Naive thymus-derived CD4-positive, alpha-beta T cell (primary cell): ENCODE data around the gene GCC1. TPM values are rescaled to one million over a fixed set of nuclear protein-coding genes. Genes with fewer than 3 reads are reported as not detected.
A peak's percentile ranks its signal among the peaks of the same experiment; 100 is the strongest.
"Not testable (repeated sequence)": the region's sequence is repeated elsewhere in the genome, so short reads cannot be mapped to it uniquely, and the experiment has no call there.

ENCODE experiments used
- ATAC-seq: fragments of 150-1000 bp; cut with Tn5 transposase; 2 replicates; pipeline ENCODE4 v1.10.0; 2021; ENCODE audit warnings: mild to moderate bottlenecking, moderate library complexity
- CTCF ChIA-PET: fragments of 350-600 bp; sonication (Branson Sonifier 250); formaldehyde crosslinking; loops from one replicate; lab custom pipeline; 2021; ENCODE audit warnings: antibody characterized with exemption; lab: Charles Lee
- POLR2A ChIA-PET: fragments of 350-600 bp; sonication (Branson Sonifier 250); formaldehyde crosslinking; loops from one replicate; lab custom pipeline; 2021; ENCODE audit warnings: antibody characterized with exemption, inconsistent platforms; lab: Charles Lee
- DNase-seq, 9 donors: peaks; one replicate each; pipeline versions ENCODE4 v3.0.0 to v3.0.0-alpha.2; 2020 to 2022; ENCODE audit warnings: mixed read lengths in 1 of 9
- H3K27ac ChIP-seq: one replicate; pipeline ENCODE4 v1.7.0; 2013; ENCODE audit warnings: mild to moderate bottlenecking, low read depth, low read length, moderate library complexity
- H3K27me3 ChIP-seq, 2 donors: one replicate each; pipeline ENCODE4 v1.7.0; 2013; ENCODE audit warnings: low read length in 2 of 2, mild to moderate bottlenecking in 2 of 2, moderate library complexity in 2 of 2; ENCODE audit not compliant: control insufficient read depth in 2 of 2, insufficient read depth in 2 of 2
- H3K36me3 ChIP-seq, 3 experiments: 1 replicate in 2 of 3; 2 replicates in 1 of 3; pipeline ENCODE4 v1.7.0; 2013; ENCODE audit warnings: low read length in 3 of 3, mild to moderate bottlenecking in 3 of 3, moderate library complexity in 1 of 3; ENCODE audit not compliant: insufficient read depth in 3 of 3, control insufficient read depth in 2 of 3
- H3K4me1 ChIP-seq, 2 donors: one replicate each; pipeline ENCODE4 v1.7.0; 2013; ENCODE audit warnings: low read length in 2 of 2, mild to moderate bottlenecking in 2 of 2, moderate library complexity in 1 of 2; ENCODE audit not compliant: control insufficient read depth in 2 of 2, insufficient read depth in 2 of 2
- H3K4me3 ChIP-seq: 2 replicates; pipeline ENCODE4 v1.7.0; 2013; ENCODE audit warnings: mild to moderate bottlenecking, low read length
- H3K9me3 ChIP-seq, 3 experiments: 1 replicate in 2 of 3; 2 replicates in 1 of 3; pipeline ENCODE4 v1.7.0; 2013; ENCODE audit warnings: low read length in 3 of 3; ENCODE audit not compliant: control insufficient read depth in 2 of 3
- H3K27ac Mint-ChIP-seq, 9 donors: one replicate each; pipeline ENCODE4 v1.8.0; 2020 to 2022; ENCODE audit warnings: mixed read lengths in 9 of 9, mild to moderate bottlenecking in 8 of 9, moderate library complexity in 5 of 9, inconsistent platforms in 2 of 9
- H3K27me3 Mint-ChIP-seq, 5 donors: one replicate each; pipeline ENCODE4 v1.8.0; 2021 to 2022; ENCODE audit warnings: mixed read lengths in 5 of 5, mild to moderate bottlenecking in 1 of 5
- H3K36me3 Mint-ChIP-seq, 5 donors: one replicate each; pipeline ENCODE4 v1.8.0; 2020 to 2022; ENCODE audit warnings: mixed read lengths in 5 of 5, mild to moderate bottlenecking in 3 of 5, inconsistent platforms in 1 of 5
- H3K4me1 Mint-ChIP-seq, 7 donors: one replicate each; pipeline ENCODE4 v1.8.0; 2020 to 2022; ENCODE audit warnings: mixed read lengths in 7 of 7, mild to moderate bottlenecking in 3 of 7, inconsistent platforms in 1 of 7
- H3K4me3 Mint-ChIP-seq, 10 donors: one replicate each; pipeline ENCODE4 v1.8.0; 2020 to 2022; ENCODE audit warnings: mild to moderate bottlenecking in 10 of 10, mixed read lengths in 10 of 10, moderate library complexity in 6 of 10, inconsistent platforms in 2 of 10
- H3K9me3 Mint-ChIP-seq, 11 donors: one replicate each; pipeline ENCODE4 v1.8.0; 2020 to 2022; ENCODE audit warnings: mixed read lengths in 11 of 11, mild to moderate bottlenecking in 4 of 11, inconsistent platforms in 1 of 11, moderate library complexity in 1 of 11
- intact Hi-C, 2 donors: fragments of 100-400 bp; cut with micrococcal nuclease; formaldehyde crosslinking; loops; one replicate each; pipeline ENCODE4 v1.15.1; 2023
- polyA plus RNA-seq, 2 donors: library from polyadenylated mRNA; unstranded; fragments of 300-500 nt; fragmentation: Illumina TruSeq; gene quantifications; one replicate each; pipeline ENCODE4 v1.2.3, GENCODE V29; 2021
- total RNA-seq, 6 experiments: library from RNA in 5 of 6; stranded (reverse) in 5 of 6; gene quantifications; 1 replicate in 5 of 6; 2 replicates in 1 of 6; pipeline ENCODE4 v1.2.3 and lab custom pipeline; 2021 to 2026

Gene GCC1
- total and polyA plus RNA-seq, 7 experiments from 2014 or later, result 9.3 to 31.3 (median 23.5) TPM

DNA sequence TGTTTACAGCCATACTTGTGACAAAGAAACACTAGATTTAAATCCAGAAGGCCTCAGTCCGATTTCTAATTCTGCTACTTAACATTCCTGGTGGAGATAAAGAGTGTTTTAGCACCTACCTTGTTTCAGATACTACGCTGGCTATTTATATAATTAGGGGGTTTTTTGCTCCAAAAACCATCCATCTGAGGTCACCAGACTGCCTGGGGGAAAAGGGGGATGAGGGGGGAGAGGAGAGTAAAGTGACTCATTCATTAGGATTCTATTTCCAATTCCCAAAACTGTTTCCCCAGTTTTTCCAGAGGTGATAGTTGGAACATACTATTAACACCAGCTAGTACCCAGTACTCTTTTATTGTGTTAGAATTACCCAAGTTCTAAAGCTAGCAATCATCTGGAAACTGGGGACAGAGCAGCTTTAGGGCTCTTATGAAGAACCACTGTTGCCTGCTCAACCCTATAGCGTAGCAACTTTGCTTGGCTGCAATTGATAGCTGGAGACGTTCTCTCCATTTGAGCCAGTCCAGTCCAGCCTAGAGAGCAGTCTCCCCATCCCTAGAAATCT is 6.6 kb downstream of the GCC1 start:
- H3K9me3 ChIP-seq, result no peaks in the 10 kb centered on the region
- CTCF ChIA-PET, result interaction anchor here (0.6 to 0.9 kb wide), 2 partner anchors 45 to 231 kb away, joined by 8 to 10 read pairs; no protein-coding TSS in a partner anchor
- ATAC-seq (no peak), DNase-seq (no peak)
- Mint-ChIP-seq H3K27me3 (no peaks in the 10 kb centered on the region), H3K9me3 (peaks cover 0 to 2% (median 0%) of the 10 kb centered on the region in 11 donors), H3K4me3 (no peak overlapping the region), H3K27ac (peak overlapping the region in 2 of 9 donors; percentile 8 to 34), H3K36me3 (peaks cover 8 to 59% (median 22%) of the 10 kb centered on the region in 5 donors), H3K4me1 (peaks cover 27 to 53% (median 47%) of the 10 kb centered on the region in 7 donors)
- no peak overlapping the region for H3K4me3 ChIP-seq
- POLR2A ChIA-PET, result no interaction called here
- peaks cover 20 to 24% of the 10 kb centered on the region in 2 donors for H3K4me1 ChIP-seq
- no peaks in the 10 kb centered on the region for H3K27me3 ChIP-seq
- H3K36me3 ChIP-seq, result peaks cover 0 to 42% (median 6%) of the 10 kb centered on the region in 3 experiments
- intact Hi-C loops, result no loop called here
- no peak overlapping the region for H3K27ac ChIP-seq

GRCh38 chr7:127578036-127578684 is 7.2 kb downstream of the GCC1 start:
- intact Hi-C loops, result no loop called here

DNA sequence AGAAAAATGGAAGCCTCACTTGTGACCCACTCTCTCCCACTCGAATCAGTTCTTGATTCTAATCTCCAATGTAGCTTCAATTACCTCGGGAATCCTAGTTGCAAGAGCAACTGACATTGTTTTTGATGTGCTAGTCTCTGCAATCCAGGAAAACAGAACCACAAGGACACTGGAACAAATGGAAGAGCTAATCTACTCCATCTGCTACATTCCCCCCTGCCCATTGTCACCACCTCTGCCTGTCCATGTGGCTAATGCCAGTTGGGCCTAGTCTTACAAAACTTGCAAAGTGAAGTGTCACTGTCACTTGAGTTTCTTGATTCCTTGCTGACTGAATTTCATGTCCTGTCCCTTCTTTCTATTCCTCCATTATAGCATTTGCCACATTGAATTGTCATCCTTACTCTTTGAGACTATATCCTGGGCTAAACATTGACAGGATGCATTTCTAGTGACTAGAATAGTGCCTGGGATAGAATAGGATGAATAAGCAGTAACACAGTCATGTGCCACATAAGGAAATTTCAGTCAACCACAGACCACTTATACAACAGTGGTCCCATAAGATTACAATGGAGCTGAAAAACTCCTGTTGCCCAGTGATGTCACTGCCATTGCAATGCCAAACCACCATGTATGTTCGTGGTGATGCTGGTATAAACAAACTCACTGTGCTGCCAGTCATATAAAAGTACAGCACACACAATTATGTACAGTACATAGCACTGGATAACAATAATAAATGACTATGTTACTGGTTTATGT is 13.5 kb downstream of the GCC1 start:
- Mint-ChIP-seq H3K4me1 (no peaks in the 10 kb centered on the region), H3K27ac (no peak overlapping the region), H3K36me3 (peaks cover 0 to 21% (median 17%) of the 10 kb centered on the region in 5 donors), H3K9me3 (peaks cover 0 to 4% (median 0%) of the 10 kb centered on the region in 11 donors), H3K4me3 (no peak overlapping the region), H3K27me3 (no peaks in the 10 kb centered on the region)
- H3K9me3 ChIP-seq, result no peaks in the 10 kb centered on the region
- ATAC-seq, result no peak
- ChIA-PET CTCF (no interaction called here), POLR2A (no interaction called here)
- H3K4me1 ChIP-seq, result no peaks in the 10 kb centered on the region
- DNase-seq, result no peak
- no peak overlapping the region for H3K4me3 ChIP-seq
- H3K36me3 ChIP-seq, result peaks cover 0 to 5% (median 0%) of the 10 kb centered on the region in 3 experiments
- no peak overlapping the region for H3K27ac ChIP-seq
- intact Hi-C loops, result no loop called here
- no peaks in the 10 kb centered on the region for H3K27me3 ChIP-seq

More at GRCh38 chr7:127578036-127578684, 7.2 kb downstream of the GCC1 start:
- Mint-ChIP-seq H3K27ac (no peak overlapping the region), H3K36me3 (peaks cover 5 to 52% (median 21%) of the 10 kb centered on the region in 5 donors), H3K27me3 (no peaks in the 10 kb centered on the region), H3K4me3 (no peak overlapping the region), H3K4me1 (peaks cover 21 to 46% (median 40%) of the 10 kb centered on the region in 7 donors), H3K9me3 (peaks cover 0 to 2% (median 0%) of the 10 kb centered on the region in 11 donors)
- H3K4me1 ChIP-seq, result peaks cover 14 to 18% of the 10 kb centered on the region in 2 donors
- no peak overlapping the region for H3K27ac ChIP-seq
- ChIA-PET CTCF (interaction anchor here (0.6 kb wide), 1 partner anchor 46 kb away, joined by 8 read pairs; no protein-coding TSS in a partner anchor), POLR2A (no interaction called here)
- no peak for DNase-seq
- no peaks in the 10 kb centered on the region for H3K9me3 ChIP-seq
- no peaks in the 10 kb centered on the region for H3K27me3 ChIP-seq
- no peak for ATAC-seq
- peaks cover 0 to 42% (median 6%) of the 10 kb centered on the region in 3 experiments for H3K36me3 ChIP-seq
- H3K4me3 ChIP-seq, result no peak overlapping the region

GRCh38 chr7:127568034-127568433 is 17.4 kb downstream of the GCC1 start:
- H3K4me1 Mint-ChIP-seq, H3K4me3 Mint-ChIP-seq, H3K36me3 ChIP-seq, H3K4me1 ChIP-seq, POLR2A ChIA-PET, H3K27me3 ChIP-seq, H3K27me3 Mint-ChIP-seq, intact Hi-C loops, H3K4me3 ChIP-seq, H3K27ac ChIP-seq, ATAC-seq, DNase-seq, CTCF ChIA-PET, H3K27ac Mint-ChIP-seq, H3K9me3 ChIP-seq: not testable (repeated sequence)
- Mint-ChIP-seq H3K36me3 (peaks cover 1 to 47% (median 28%) of the 10 kb centered on the region in 5 donors), H3K9me3 (peaks cover 0 to 17% (median 7%) of the 10 kb centered on the region in 11 donors)

GRCh38 chr7:127566242-127566641 is 19.2 kb downstream of the GCC1 start:
- Mint-ChIP-seq H3K9me3 (peaks cover 0 to 22% (median 7%) of the 10 kb centered on the region in 11 donors), H3K36me3 (peaks cover 1 to 39% (median 34%) of the 10 kb centered on the region in 5 donors), H3K27me3 (no peaks in the 10 kb centered on the region), H3K4me1 (no peaks in the 10 kb centered on the region), H3K4me3 (no peak overlapping the region), H3K27ac (no peak overlapping the region)
- Histone ChIP-seq H3K36me3 (no peaks in the 10 kb centered on the region), H3K27me3 (no peaks in the 10 kb centered on the region), H3K4me1 (no peaks in the 10 kb centered on the region), H3K4me3 (no peak overlapping the region), H3K9me3 (no peaks in the 10 kb centered on the region), H3K27ac (no peak overlapping the region)
- ChIA-PET CTCF (no interaction called here), POLR2A (no interaction called here)
- intact Hi-C loops, result no loop called here
- DNase-seq (no peak), ATAC-seq (no peak)

DNA sequence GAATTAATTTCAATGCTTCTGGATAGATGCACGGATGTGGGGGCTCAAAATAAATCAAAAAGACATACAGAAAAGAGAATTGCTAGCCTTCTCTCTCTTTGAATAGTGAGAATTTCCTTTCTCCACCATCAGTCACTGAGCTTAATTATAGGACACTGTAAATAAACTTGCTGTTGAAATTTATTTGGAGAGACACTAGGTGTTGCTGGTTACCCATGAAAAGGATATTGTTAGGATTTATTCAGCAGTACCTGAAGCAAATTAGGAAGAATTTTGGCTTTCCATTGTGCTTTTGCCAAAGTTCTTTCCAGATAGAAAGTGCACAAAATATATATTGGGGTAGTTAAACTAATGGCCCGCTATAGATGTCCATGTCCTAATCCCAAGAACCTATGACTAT is 27.6 kb downstream of the GCC1 start:
- ChIA-PET CTCF (interaction anchor here (0.6 to 0.7 kb wide), 3 partner anchors 565 to 652 kb away, joined by 3 read pairs; no protein-coding TSS in a partner anchor), POLR2A (no interaction called here)
- DNase-seq (no peak), ATAC-seq (no peak)
- Mint-ChIP-seq H3K4me3 (no peak overlapping the region), H3K27ac (no peak overlapping the region), H3K9me3 (peaks cover 0 to 5% (median 0%) of the 10 kb centered on the region in 11 donors), H3K4me1 (peaks cover 0 to 5% (median 0%) of the 10 kb centered on the region in 7 donors), H3K27me3 (peaks cover 0 to 7% (median 0%) of the 10 kb centered on the region in 5 donors), H3K36me3 (peaks cover 0 to 5% (median 0%) of the 10 kb centered on the region in 5 donors)
- H3K27ac ChIP-seq, result no peak overlapping the region
- intact Hi-C loops, result loop anchor here in 1 of 2 donors (1.0 to 2.0 kb wide), 2 partner anchors 71 to 651 kb away; no protein-coding TSS in a partner anchor
- H3K27me3 ChIP-seq, result no peaks in the 10 kb centered on the region
- no peak overlapping the region for H3K4me3 ChIP-seq
- H3K4me1 ChIP-seq, result no peaks in the 10 kb centered on the region
- H3K9me3 ChIP-seq, result no peaks in the 10 kb centered on the region
- H3K36me3 ChIP-seq, result no peaks in the 10 kb centered on the region
